Transverse colon (tissue), 4 donors: Measurements from ENCODE around the gene ASB10. TPM values are rescaled to one million over a fixed set of nuclear protein-coding genes. Genes with fewer than 3 reads are reported as not detected.

Experiments used
- DNase-seq: peaks from one replicate; pipeline ENCODE4 v3.0.0-alpha.2; 2019
- H3K27ac ChIP-seq, 4 donors: fragments of 200-600 bp; sonication (generic); 2 replicates each; pipeline ENCODE4 v1.5.1; 2016 to 2018; ENCODE audit warnings: inconsistent platforms in 4 of 4
- H3K27me3 ChIP-seq: fragments of 200-600 bp; sonication (generic); 2 replicates; pipeline ENCODE4 v1.5.1; 2017; ENCODE audit warnings: inconsistent platforms
- H3K36me3 ChIP-seq, 4 donors: fragments of 200-600 bp; sonication (generic); 2 replicates each; pipeline ENCODE4 v1.5.1; 2017 to 2019; ENCODE audit warnings: inconsistent platforms in 4 of 4
- H3K4me1 ChIP-seq, 4 donors: fragments of 200-600 bp; sonication (generic); 2 replicates each; pipeline ENCODE4 v1.5.1; 2017 to 2020; ENCODE audit warnings: inconsistent platforms in 4 of 4
- H3K4me3 ChIP-seq, 4 donors: fragments of 200-600 bp; sonication (generic); 1 replicate in 1 of 4; 2 replicates in 3 of 4; pipeline versions ENCODE4 v1.5.1 to v1.6.1; 2017 to 2019; ENCODE audit warnings: inconsistent platforms in 4 of 4
- H3K9me3 ChIP-seq, 2 donors: fragments of 200-600 bp; sonication (generic); 2 replicates each; pipeline ENCODE4 v1.5.1; 2017 to 2019; ENCODE audit warnings: inconsistent platforms in 2 of 2
- CTCF ChIP-seq, 5 experiments: fragments of 200-600 bp in 3 of 5; fragments of 450-650 bp in 2 of 5; sonication (generic) in 3 of 5; IDR thresholded peaks; 1 replicate in 2 of 5; 2 replicates in 3 of 5; pipeline ENCODE4 v1.5.1; 2016 to 2017; ENCODE audit warnings: antibody characterized with exemption in 5 of 5, inconsistent platforms in 3 of 5, mild to moderate bottlenecking in 2 of 5, moderate library complexity in 1 of 5
- EP300 ChIP-seq: sonication (generic); formaldehyde crosslinking; IDR thresholded peaks from one replicate; pipeline ENCODE4 v1.6.1; 2017; ENCODE audit warnings: antibody characterized with exemption, low read depth
- POLR2A ChIP-seq: fragments of 450-650 bp; IDR thresholded peaks from one replicate; pipeline ENCODE4 v1.6.1; 2016; ENCODE audit warnings: antibody characterized with exemption, mild to moderate bottlenecking, moderate library complexity
- POLR2AphosphoS5 ChIP-seq, 3 donors: sonication (generic); formaldehyde crosslinking; IDR thresholded peaks; one replicate each; pipeline ENCODE4 v1.6.1; 2016; ENCODE audit warnings: antibody characterized with exemption in 3 of 3
- WGBS, 2 donors: methylation state at CpG; one replicate each; pipeline ENCODE4 v1.1.5; 2018; ENCODE audit warnings: low coverage in 1 of 2; 5-methylcytosine and 5-hydroxymethylcytosine counted together
- in situ Hi-C, 4 donors: fragments of 200-750 bp; cut with MboI; loops; one replicate each; pipeline versions ENCODE4 v1.15.0 to v1.15.1; 2017; ENCODE audit warnings: low sequenced_read_pairs in 3 of 4, low pct_ligation_motif_present in 1 of 4, low pct_unique_long_range_greater_than_20kb in 1 of 4
- intact Hi-C: fragments of 100-400 bp; cut with DNase I; formaldehyde crosslinking; loops from one replicate; pipeline ENCODE4 v1.15.1; 2023; ENCODE audit warnings: low total_unique reads
- total RNA-seq, 4 donors: library from RNA; depleted of rRNA; stranded (reverse); fragments of >200 nt; gene quantifications; one replicate each; pipeline ENCODE4 v1.1.0, GENCODE V29; 2016

ASB10 gene
- total RNA-seq, 4 donors from 2014 or later = not detected

DNA sequence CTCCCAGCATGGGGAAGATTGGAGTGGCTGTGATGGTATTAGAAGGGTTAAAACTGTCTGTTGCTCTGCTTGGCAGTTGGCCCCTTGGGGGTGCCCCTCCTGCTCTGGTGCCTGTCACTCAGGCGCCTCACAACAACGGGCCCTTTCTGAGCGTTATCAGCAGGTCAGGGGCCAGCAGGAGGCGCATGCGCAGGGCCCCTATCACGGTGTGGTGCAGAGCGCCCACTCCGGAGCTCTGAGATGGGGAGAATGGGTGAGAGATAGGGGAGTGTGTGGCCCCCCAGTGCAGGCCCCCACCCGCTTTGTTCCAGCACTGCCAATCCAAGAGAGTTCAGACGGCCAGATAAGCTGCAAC, 44.4 kb downstream of the ASB10 start:
- TF ChIP-seq POLR2A (no peak), POLR2AphosphoS5 (IDR thresholded peaks at IDR 0.05) (no peak), EP300 (no peak), CTCF (IDR thresholded peaks at IDR 0.05) (no peak)
- no peaks in the 10 kb centered on the region for H3K9me3 ChIP-seq
- WGBS, 2 donors = 65% methylated on average over 10 of the region's 10 CpGs; no CpG with 5 or more reads in 1 of the 2 donors
- no peaks in the 10 kb centered on the region for H3K4me1 ChIP-seq
- no peaks in the 10 kb centered on the region for H3K27me3 ChIP-seq
- intact Hi-C loops = no loop called here
- no peak overlapping the region for H3K27ac ChIP-seq
- in situ Hi-C loops = no loop called here
- H3K36me3 ChIP-seq = peaks cover 0 to 13% (median 0%) of the 10 kb centered on the region in 4 donors
- DNase-seq = peak; percentile 3
- H3K4me3 ChIP-seq = no peak overlapping the region

DNA sequence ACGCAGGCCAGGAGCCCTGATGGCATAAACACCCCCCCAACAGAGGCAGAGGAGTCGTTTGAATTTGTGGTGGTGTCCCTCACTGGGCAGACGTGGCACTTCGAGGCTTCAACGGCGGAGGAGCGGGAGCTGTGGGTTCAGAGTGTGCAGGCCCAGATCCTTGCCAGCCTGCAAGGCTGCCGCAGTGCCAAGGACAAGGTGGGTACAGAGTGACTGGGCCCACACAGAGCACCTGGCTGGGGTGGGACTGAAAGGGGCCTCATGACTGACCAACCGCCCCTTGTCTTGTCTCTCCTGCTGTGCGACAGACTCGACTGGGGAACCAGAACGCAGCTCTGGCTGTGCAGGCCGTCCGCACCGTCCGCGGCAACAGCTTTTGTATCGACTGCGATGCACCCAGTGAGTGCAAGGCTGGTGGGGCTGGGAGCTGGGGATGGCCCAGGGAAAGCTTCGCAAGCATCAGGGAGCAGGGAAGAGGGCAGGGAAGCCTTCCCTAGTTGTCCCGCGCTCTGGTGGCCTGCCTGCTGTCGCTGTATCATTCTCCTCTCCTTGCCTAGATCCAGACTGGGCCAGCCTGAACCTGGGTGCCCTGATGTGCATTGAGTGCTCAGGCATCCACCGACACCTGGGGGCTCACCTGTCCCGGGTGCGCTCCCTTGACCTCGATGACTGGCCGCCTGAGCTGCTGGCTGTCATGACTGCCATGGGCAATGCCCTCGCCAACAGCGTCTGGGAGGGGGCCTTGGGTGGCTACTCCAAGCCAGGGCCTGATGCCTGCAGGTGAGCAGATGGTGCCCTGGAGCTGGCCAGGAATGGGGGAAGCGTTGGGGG, 45.0 kb downstream of the ASB10 start:
- no peaks in the 10 kb centered on the region for H3K4me1 ChIP-seq
- DNase-seq = peak; percentile 4
- H3K27ac ChIP-seq = no peak overlapping the region
- H3K9me3 ChIP-seq = no peaks in the 10 kb centered on the region
- 93 to 100% methylated on average over 1 to 31 of the region's 31 CpGs for WGBS, 2 donors
- TF ChIP-seq POLR2AphosphoS5 (IDR thresholded peaks at IDR 0.05) (no peak), EP300 (no peak), CTCF (IDR thresholded peaks at IDR 0.05) (no peak), POLR2A (no peak)
- no peak overlapping the region for H3K4me3 ChIP-seq
- in situ Hi-C loops = no loop called here
- intact Hi-C loops = no loop called here
- H3K36me3 ChIP-seq = peaks cover 0 to 13% (median 0%) of the 10 kb centered on the region in 4 donors
- no peaks in the 10 kb centered on the region for H3K27me3 ChIP-seq

DNA sequence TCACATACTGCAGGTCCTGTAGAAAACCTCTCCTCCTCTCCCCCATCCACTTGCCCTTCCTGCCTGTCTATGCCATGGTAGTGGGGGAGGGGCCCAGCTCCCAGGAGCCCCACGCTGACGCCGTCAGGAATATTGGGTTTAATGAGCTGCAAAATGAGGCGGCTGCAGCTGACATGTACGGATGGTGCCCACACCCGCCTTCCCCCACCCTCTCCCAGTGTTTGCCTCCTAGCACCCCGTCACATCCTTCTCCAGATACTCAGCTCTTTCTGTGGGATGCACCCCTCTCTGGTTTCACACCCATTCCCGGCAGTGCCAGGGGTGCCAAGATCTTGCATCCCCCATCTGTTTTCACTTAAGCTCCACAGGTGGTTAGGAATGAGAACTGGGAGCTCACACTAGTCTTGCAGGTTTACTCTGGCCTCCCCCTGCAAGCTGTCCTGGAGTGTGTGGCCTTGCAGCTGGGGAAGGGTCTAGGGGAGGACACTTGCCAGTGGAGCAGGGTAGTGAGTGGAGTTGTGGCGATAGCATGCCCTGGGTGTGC, 45.7 kb downstream of the ASB10 start:
- no peaks in the 10 kb centered on the region for H3K9me3 ChIP-seq
- intact Hi-C loops = no loop called here

GRCh38 chr7:151140826-151141225, 46.2 kb downstream of the ASB10 start:
- in situ Hi-C loops = no loop called here
- Histone ChIP-seq H3K27ac (no peak overlapping the region), H3K27me3 (no peaks in the 10 kb centered on the region), H3K4me3 (no peak overlapping the region), H3K36me3 (peaks cover 0 to 17% (median 4%) of the 10 kb centered on the region in 4 donors), H3K9me3 (no peaks in the 10 kb centered on the region), H3K4me1 (no peaks in the 10 kb centered on the region)
- TF ChIP-seq CTCF (IDR thresholded peaks at IDR 0.05) (no peak), EP300 (no peak), POLR2AphosphoS5 (IDR thresholded peaks at IDR 0.05) (no peak)
- WGBS, 2 donors = 93 to 100% methylated on average over 2 to 7 of the region's 7 CpGs
- intact Hi-C loops = no loop called here
- DNase-seq = peak; percentile 4

More for the DNA sequence above, 45.7 kb downstream of the ASB10 start:
- H3K27me3 ChIP-seq = no peaks in the 10 kb centered on the region
- H3K4me3 ChIP-seq = no peak overlapping the region
- WGBS, 2 donors = 80 to 91% methylated on average over 1 to 9 of the region's 9 CpGs
- no peak overlapping the region for H3K27ac ChIP-seq
- no peaks in the 10 kb centered on the region for H3K4me1 ChIP-seq
- no peak for TF ChIP-seq POLR2A
- DNase-seq = peak; percentile 1
- in situ Hi-C loops = no loop called here
- H3K36me3 ChIP-seq = peaks cover 0 to 13% (median under 1%) of the 10 kb centered on the region in 4 donors
